HL-60 (cell line): ENCODE results near the gene E2F2.

Experiments used
- DNase-seq, 2 experiments: peaks; one replicate each; pipeline ENCODE4 v3.0.0-alpha.2; 2010 to 2020; ENCODE audit warnings: low read depth in 1 of 2, low spot score in 1 of 2
- H3K27ac ChIP-seq: fragments of 250-450 bp; sonication (Bioruptor Pico); replicated peaks from 2 replicates; pipeline ENCODE4 v1.5.1; 2020; ENCODE audit warnings: mild to moderate bottlenecking, moderate library complexity
- H3K27me3 ChIP-seq: fragments of 250-450 bp; sonication (Bioruptor Pico); 2 replicates; pipeline ENCODE4 v1.5.1; 2021; ENCODE audit warnings: mild to moderate bottlenecking, moderate library complexity; ENCODE audit not compliant: insufficient read depth, poor library complexity, severe bottlenecking
- H3K4me3 ChIP-seq: replicated peaks from 2 replicates; pipeline ENCODE4 v1.5.1; 2011; ENCODE audit warnings: mild to moderate bottlenecking, control low read depth, low read length; ENCODE audit not compliant: insufficient read depth
- CTCF ChIP-seq: IDR thresholded peaks from one replicate; pipeline ENCODE4 v1.5.1; 2011; ENCODE audit warnings: low read length, control low read depth, inconsistent platforms; ENCODE audit not compliant: insufficient read depth
- GABPA ChIP-seq: IDR thresholded peaks from 2 replicates; pipeline ENCODE4 v1.6.1; 2012; ENCODE audit warnings: low read depth
- POLR2AphosphoS5 ChIP-seq: IDR thresholded peaks from 2 replicates; pipeline ENCODE4 v1.6.1; 2012; ENCODE audit warnings: low read depth
- REST ChIP-seq: IDR thresholded peaks from 2 replicates; pipeline ENCODE4 v1.6.1; 2012; ENCODE audit warnings: low read depth; ENCODE audit not compliant: insufficient replicate concordance
- SPI1 ChIP-seq: IDR thresholded peaks from 2 replicates; pipeline ENCODE4 v1.6.1; 2012; ENCODE audit warnings: low read depth, mild to moderate bottlenecking, borderline replicate concordance

E2F2 gene

GRCh38 chr1:23577056-23578004 lies 46.3 kb upstream of the E2F2 start:
- H3K4me3 ChIP-seq, result no peak overlapping the region
- TF ChIP-seq GABPA (no peak), POLR2AphosphoS5 (no peak), SPI1 (no peak)
- H3K27ac ChIP-seq, result no peak overlapping the region
- no peak for DNase-seq
- peaks cover 9% of the 10 kb centered on the region for H3K27me3 ChIP-seq

GRCh38 chr1:23576338-23577055 lies 45.5 kb upstream of the E2F2 start:
- Histone ChIP-seq H3K4me3 (no peak overlapping the region), H3K27me3 (peaks cover 12% of the 10 kb centered on the region), H3K27ac (no peak overlapping the region)
- no peak for DNase-seq
- TF ChIP-seq GABPA (no peak), POLR2AphosphoS5 (no peak)

- no peak overlapping the region for H3K27ac ChIP-seq
- H3K27me3 ChIP-seq, result peaks cover 19% of the 10 kb centered on the region
- H3K4me3 ChIP-seq, result no peak overlapping the region
- TF ChIP-seq GABPA, result no peak
- no peak for TF ChIP-seq SPI1
- TF ChIP-seq POLR2AphosphoS5, result no peak
- no peak for TF ChIP-seq CTCF
- no peak for TF ChIP-seq REST
- no peak for DNase-seq
Measured at GRCh38 chr1:23575226-23575810, 44.3 kb upstream of the E2F2 start.

GRCh38 chr1:23574265-23574754 lies 43.3 kb upstream of the E2F2 start:
- DNase-seq, result no peak
- Histone ChIP-seq H3K27me3 (peaks cover 29% of the 10 kb centered on the region), H3K4me3 (no peak overlapping the region), H3K27ac (no peak overlapping the region)
- TF ChIP-seq REST (no peak), CTCF (no peak), GABPA (no peak), SPI1 (no peak), POLR2AphosphoS5 (no peak)
